Loucy (cell line): Measurements from ENCODE around the gene TRHDE.

Experiments
- EZH2phosphoT487 ChIP-seq: fragments of 200-600 bp; IDR thresholded peaks from 2 replicates; pipeline ENCODE4 v1.6.1; 2018; ENCODE audit warnings: antibody characterized with exemption, mild to moderate bottlenecking, moderate library complexity, borderline replicate concordance
- TF ChIP-seq, protein P1 (sequence below): fragments of 200-600 bp; sonication (generic); conservative IDR thresholded peaks from 2 replicates; pipeline ENCODE4 v1.5.1; 2014; ENCODE audit warnings: mild to moderate bottlenecking, antibody characterized with exemption, low read length

DNA sequence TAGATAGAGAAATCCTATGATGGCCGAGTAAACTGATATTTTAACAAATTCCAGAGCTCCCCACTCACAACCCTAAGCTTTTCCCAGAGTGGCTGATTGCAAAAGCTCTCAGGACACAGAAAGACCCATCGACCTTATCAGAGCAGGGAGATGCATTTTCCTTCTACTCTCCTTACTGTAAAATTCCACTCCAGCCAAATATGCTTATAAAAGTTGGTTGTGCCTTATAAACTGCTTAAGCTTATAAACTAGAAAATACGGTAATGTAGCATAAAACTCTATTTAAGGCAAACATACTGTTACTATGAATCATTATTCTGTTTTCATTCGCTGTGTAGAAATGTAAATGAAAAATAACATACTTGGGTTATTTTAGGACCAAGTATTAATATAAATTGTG lies 41.6 kb upstream of the TRHDE start:
- TF ChIP-seq, protein P1, sequence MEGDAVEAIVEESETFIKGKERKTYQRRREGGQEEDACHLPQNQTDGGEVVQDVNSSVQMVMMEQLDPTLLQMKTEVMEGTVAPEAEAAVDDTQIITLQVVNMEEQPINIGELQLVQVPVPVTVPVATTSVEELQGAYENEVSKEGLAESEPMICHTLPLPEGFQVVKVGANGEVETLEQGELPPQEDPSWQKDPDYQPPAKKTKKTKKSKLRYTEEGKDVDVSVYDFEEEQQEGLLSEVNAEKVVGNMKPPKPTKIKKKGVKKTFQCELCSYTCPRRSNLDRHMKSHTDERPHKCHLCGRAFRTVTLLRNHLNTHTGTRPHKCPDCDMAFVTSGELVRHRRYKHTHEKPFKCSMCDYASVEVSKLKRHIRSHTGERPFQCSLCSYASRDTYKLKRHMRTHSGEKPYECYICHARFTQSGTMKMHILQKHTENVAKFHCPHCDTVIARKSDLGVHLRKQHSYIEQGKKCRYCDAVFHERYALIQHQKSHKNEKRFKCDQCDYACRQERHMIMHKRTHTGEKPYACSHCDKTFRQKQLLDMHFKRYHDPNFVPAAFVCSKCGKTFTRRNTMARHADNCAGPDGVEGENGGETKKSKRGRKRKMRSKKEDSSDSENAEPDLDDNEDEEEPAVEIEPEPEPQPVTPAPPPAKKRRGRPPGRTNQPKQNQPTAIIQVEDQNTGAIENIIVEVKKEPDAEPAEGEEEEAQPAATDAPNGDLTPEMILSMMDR = no peak
- TF ChIP-seq EZH2phosphoT487 = no peak
